Activated T-helper 1 cell treated with anti-CD3 and anti-CD28 coated beads, Interleukin-2, amount 50 U/mL, for 16 hours (primary cell): ENCODE results near the gene TMEM62.

Experiments
- DNase-seq, 2 donors: peaks; one replicate each; pipeline ENCODE4 v3.0.0-alpha.2; 2020; ENCODE audit warnings: low read depth in 1 of 2, low spot score in 1 of 2

TMEM62 gene

DNA sequence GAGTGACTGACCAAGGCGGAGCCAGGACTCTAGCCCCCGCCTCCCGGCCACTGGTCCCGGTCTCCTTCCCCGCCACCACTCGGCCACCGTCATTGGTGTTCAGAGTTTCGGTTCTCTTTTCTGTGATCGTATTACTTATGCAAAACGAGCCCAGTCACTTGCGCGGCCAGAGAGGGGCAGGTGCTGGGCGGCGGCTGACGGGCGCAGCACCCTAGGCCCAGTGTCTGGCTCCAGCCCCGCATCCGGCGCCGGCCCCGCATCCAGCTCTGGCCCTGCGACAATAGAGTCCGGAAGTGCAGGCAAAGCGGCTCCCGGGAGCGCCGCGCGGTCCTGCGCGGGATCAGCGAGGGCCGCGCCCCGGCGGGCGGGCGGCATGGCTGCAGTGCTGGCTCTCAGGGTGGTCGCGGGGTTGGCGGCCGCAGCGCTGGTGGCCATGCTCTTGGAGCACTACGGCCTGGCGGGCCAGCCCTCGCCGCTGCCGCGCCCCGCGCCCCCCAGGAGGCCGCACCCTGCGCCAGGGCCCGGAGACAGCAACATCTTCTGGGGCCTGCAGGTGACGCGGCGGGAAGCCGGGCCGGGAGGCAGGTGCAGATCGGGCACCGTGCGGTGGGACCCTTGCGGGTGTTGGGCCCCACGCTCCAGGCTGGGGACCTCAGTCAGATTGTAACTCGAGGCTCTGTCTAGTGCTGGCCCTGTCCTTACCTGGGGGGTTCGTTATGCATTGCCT is at the start of gene TMEM62:
Gene TMEM62 (plus strand): TSS at position 157 of the 727 bp plus-strand sequence. CDS start 217 bp downstream, at position 374.
- peak; percentile 15 to 38 for DNase-seq

DNA sequence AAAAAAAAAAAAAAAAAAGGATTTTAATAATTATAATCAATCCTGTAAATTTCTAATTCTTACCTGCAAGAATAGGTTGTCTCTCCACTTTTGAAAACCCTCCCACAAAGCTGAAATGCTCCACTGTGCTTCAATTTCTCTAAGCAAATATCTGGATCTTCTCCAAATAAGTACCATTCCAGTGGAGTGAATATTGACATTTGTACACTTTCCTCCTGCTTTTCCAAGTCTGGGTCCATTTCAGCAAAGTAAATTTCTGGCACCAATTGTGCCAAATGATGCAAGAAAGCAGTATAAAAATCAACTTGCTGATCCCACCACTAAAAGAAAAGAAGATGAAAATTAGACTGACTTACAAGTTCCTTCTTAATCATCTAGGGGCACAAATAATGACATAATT is 47.5 kb upstream of the TMEM62 start:
- DNase-seq = no peak

DNA sequence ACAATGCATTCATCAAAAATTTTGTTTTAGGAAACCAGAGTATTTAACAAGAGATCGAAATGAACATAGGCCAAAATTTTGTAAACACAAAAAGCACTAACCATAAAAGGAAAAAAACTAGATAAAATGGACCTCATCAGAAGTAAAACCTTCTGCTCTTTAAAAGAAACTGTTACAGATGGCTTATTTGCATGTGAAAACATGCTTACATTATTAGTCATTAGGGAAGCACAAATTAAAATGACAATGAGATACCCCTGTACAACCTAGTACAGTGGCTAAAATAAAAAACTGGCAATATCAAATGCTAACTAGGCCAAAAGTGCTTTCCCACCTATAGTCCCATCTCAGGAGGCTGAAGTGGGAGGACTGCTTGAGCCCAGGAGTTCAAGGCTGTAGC is 46.8 kb upstream of the TMEM62 start:
- no peak for DNase-seq

DNA sequence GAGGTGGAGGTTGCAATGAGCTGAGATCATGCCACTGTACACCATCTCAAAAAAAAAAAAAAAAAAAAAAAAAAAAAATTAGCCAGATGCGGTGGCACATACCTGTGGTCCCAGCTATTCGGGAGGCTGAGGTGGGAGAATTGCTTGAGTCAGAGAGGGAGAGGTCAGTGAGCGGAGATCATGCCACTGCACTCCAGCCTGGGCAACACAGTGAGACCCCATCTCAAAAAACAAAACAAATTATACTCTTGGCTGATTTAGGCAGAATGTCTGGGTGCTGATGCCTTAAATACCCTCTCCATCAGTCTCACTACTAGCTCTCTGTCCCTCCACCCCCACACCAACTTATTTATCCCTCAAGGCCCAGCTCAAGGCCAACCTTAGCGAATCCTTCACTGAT is 41.5 kb upstream of the TMEM62 start:
- no peak for DNase-seq

DNA sequence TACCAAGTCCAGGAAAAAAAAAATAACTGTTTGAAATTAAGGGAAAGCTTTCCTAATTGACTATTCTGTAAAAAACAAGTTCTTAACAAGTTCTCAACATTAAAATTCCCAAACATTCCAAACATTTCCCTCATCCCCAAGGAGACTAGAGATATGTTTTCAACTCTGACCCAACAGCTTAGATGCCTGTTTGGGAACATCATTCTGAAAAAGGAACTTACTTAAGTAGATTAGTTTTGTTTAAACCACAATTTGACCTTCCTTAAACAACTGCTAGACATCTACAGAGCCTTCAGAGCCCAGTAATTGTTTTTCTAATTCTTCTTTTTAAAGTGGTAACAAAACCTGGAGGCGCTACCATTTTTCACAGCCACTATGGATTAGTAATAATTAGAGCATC is 40.4 kb upstream of the TMEM62 start:
- no peak for DNase-seq

DNA sequence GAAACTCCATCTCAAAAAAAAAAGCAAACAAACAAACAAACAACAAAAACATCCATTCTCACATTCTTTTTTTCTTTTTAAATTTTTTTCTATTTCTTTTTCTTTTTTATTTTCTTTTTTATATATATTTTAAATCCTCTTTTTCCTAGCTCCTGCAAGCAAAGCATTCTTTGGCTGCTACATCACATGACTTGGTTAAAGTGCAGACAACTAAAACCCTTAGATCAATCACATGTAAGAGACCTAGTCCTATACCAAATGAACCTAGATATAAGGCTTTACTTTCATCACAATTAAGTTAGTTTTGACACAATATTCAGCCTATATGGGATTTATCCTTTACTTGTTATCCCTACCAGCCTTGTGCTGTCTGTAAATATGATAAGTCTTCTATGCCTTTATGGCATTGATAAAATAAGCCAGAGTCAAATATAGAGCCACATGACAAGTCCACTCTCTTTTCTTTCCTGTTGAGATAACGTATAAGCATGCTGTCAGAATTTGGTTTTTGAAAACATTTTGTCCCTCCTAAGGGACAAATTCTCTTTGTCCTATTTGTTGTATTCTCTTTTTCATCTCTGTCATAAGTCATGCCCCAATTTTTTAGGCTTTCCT is 38.9 kb upstream of the TMEM62 start:
- DNase-seq = no peak

DNA sequence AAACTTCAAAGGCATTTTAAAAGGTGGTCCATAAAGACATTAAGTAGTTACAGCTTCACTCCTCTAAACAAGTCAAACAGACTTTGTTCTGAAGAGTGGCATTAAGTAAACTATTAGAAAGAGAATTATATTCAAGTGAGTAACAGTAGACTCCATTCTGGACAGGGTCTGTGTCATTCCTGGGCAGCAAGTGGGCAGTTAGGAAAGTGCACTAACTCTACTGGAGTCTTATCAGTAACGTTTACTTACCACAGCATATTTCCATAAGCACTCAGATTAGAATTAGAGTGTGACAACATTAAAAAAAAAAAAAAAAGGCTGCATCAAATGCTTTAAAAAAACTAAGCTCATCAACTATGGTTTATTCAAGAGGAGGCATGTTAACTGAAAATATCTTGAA is 38.1 kb upstream of the TMEM62 start:
- DNase-seq = no peak

DNA sequence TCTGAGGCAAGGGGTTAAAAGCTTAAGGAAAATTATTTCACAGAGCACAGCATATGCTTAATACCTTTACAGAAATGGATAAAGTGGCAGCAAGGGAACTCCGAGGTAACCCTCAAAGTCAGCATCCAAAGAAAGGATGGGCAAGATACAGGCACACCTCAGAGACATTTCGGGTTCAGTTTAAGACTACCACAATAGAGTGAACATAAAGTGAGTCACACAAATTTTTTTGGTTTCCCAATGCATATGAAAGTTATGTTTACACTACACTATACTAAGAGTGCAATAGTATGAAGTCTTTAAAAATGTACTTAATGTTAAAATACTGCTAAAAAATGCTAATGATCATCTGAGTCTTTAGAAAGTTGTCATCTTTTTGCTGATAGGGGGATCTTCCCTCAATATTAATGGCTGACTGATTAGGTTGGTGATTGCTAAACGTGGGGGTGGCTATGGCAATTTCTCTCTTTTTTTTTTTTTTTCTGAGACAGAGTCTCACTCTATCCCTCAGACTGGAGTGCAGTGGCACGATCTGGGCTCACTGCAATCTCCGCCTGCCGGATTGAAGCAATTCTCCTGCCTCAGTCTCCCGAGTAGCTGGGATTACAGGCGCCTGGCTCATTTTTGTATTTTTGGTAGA is 37.6 kb upstream of the TMEM62 start:
- DNase-seq = no peak

DNA sequence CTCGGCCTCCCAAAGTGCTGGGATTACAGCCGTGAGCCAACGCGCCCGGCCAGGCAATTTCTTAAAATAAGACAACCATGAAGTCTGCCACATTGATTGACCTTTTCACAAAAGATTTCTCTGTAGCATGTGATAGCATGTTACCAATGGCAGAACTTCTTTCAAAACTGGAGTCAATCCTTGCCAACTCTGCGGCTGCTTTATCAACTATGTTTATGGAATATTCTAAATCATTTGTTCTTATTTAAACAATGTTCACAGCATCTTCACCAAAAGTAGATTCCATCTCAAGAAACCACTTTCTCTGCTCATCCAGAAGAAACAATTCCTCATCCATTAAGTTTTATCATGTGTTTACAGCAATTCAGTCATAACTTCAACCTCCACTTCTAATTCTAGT is 37.0 kb upstream of the TMEM62 start:
- no peak for DNase-seq

DNA sequence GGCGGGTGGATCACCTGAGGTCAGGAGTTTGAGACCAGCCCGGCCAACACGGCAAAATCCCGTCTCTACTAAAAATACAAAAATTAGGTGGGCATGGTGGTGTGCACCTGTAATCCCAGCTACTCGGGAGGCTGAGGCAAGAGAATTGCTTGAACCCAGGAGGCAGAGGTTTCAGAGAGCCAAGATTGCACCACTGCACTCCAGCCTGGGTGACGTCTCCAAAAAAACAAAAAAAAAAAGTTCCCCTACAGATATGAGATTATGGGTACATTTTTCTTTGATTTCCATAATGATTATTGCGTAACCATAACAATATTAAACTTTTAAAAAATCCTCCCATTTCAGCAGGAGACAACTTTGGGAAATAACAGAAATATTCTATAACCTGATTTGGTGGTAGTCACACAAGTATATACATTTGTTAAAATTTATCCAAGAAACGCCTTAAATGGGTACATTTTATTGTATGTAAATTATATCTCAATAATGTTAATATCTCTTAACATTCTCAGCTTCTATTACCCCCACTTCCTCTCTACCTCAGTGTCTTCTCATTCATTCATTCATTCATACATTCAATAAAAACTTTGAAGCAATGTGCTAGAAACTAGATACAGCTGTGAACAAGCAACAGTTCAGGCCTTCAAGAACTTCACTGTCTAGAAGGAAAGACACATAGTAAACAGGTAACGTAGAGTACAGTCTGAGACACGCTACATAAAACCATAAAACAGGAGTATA is 34.1 kb upstream of the TMEM62 start:
- no peak for DNase-seq

DNA sequence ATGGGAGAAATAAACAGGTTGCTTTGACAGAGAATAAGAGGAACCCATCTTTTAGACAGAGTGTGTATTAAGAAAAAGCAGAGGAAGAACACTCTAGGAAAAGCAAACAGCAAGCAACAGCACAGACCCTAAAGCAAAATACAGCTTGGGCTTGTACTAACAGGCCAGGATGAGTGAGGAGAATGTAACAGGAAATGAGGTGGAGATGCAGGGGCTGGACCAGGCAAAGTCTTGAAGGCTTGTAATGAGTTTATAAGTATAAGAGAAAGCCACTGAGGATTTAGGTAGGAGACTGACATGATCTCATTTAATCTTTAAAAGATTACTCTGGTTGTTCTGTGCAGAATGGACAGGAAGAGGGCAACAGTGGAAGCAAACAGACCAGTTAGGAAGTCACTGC is 32.4 kb upstream of the TMEM62 start:
- no peak for DNase-seq

DNA sequence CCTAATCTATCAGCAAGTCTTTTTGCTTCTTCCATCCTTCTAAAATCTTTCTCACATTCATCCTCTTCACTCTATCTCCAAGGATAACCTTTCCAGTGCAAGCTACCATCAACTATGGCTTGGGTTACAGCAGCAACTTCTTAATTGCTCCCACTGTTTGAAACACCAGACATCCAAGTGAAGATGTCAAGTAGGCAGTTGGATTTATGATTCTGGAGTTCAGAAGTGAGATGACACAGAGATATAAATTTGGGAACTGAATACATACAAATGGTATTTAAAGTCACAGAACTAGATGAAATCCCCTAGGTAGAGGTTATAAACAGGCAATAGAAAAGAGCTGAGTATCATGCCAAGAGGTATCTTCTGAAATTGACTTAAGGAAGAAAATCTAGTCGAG is 31.2 kb upstream of the TMEM62 start:
- DNase-seq = no peak

DNA sequence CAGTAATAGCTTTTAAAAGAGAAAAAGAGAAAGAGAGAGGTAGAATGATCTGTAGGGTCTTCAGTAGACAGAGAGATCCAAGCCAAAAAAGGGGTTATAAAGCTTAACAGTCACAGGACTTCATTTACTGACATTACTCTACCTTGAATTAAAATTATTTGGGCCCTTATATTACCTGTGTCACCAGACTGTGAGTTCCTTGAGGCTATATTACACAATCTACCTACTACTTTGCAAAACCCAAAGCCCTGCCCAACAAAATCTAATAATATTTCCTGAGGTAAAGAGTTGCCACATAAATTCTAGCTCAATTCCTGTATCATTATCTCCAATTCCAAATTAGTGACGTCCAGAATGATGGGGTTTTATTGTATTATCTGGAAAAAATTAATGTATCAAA is 29.5 kb upstream of the TMEM62 start:
- DNase-seq = no peak

DNA sequence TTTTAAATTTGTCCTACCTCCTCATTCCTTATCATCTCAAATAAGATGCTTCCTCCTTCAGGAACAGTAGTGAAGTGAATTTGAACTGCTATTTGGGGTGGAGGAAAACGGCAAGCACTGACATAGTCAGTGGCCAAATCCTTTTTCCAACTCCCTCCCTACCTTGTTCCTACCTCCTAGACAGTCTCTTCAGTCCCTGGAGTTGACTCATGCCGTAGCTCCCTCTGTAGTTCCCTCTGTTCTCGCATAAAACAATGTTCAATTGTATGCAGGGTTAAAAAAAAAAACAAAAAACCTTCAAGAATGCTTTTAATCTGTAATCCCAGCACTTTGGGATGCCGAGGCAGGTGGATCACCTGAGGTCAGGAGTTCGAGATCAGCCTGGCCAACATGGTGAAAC is 29.0 kb upstream of the TMEM62 start:
- DNase-seq = no peak

DNA sequence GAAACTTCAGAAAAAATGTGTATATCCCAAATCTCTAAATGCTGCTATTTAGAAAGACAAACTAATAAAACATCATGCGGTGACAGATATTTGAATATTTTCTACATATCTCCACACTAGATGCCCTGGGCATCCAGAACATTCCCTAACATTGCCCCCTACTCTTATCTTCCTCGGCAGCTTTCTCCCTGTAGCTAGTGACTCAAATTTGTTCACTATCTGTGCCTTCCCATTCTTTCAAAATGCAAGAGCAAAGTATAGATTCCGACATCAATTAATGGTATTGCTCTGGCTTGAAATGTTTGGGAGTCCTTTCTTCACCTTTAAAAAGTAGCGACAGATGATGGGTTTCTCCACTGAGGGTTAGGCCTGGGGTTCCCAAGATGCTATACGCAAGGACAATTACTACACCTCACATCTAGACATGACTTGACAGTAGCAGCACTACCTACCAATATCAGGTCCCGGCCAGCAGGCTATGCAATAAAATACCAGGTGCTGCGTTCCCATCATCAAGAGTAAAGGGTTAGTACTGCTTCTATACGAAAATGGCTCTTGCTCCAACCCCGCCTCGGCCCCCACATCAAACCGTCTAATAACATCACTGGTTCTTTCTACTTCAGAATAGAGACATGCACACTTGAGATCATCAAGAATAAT is 28.2 kb upstream of the TMEM62 start:
- peak in 1 of 2 donors; percentile 2 for DNase-seq

DNA sequence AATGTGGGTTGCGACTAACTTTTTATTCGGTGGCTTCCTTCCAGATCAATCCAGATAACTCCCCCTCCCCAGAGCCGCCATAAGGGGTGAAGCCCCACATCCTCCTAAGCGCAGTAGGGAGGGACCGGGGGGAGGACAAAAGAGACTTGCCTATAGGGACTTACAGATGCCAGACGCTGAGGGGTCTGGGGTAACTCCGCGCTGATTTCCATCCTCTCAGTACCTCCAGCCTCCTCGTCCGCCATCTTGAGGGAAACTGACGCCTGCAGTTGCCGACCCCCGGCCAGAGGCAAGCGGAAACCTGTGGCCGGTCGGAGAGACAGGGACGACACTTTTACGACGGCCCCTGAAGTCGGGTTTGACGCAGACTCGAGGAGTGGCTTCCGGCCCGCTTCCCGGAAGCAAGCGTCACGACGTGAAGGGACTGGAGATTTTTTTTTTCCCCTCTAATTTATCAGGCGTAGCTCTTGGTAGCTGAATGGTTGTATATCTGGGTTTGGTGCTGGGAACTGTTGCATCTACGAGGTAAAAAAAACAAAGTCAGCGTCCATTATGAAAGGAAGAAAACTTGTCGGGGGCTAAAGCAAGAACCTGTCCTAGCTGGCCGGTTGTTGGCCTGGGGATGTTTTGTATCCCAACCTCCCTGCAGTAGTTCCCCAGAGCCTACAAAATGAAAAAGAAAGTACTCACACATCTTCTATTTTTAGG is 27.5 kb upstream of the TMEM62 start, which contains the start of gene UBR1:
Gene UBR1 (minus strand): TSS at position 261 of the 708 bp plus-strand sequence. CDS start 16 bp downstream, at position 245.
- DNase-seq = peak; percentile 69 to 80

DNA sequence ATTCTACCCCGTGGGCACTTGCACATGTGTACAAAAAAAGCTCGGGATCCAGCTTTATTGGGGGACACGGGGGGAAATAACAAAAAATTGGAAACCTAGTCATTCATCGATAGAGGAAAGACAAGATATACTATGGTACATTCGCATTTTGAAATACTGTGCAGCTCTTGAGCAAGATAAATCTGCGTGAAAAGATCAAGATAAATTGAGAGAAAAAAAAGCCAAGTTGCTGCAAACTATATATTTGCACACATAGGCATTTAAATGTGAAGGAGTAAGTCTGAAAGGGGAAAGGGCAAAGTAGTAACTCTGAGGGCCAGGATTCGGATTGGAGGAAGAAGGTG is 26.9 kb upstream of the TMEM62 start:
- DNase-seq = no peak

DNA sequence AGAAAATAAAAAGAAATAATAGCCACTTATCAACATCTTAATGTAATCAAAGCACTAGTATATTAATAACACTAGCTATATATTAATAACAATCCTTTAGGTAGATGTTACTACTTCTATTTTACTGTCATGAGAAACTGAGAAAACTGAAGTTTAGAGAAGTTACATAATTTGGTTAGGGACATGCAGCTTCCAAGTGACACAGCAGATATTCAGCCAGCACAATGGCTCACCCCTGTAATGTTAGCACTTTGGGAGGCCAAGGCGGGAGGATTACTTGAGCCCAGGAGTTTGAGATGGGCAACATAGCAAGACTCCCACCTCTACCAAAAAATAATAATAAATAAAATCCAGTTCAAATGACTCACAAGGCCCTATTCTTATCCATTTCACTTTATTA is 25.6 kb upstream of the TMEM62 start:
- DNase-seq = no peak

DNA sequence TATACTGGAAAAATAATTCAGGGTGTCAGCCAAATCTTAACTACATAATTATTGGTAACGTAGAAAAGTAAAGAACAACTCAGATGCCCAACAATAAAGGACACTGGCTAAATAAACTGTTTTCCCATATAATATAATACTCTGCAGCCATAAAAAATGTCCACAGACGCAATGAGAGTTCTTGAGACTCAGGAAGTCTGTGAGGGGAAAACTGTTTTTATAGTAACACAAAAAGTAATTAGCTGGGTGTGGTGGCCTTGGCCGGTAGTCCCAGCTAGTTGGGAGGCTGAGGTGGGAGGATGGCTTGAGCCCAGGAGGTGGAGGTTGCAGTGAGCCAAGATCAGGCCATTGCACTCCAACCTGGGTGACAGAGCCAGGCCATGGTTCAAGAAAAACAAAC is 22.0 kb upstream of the TMEM62 start:
- DNase-seq = no peak

DNA sequence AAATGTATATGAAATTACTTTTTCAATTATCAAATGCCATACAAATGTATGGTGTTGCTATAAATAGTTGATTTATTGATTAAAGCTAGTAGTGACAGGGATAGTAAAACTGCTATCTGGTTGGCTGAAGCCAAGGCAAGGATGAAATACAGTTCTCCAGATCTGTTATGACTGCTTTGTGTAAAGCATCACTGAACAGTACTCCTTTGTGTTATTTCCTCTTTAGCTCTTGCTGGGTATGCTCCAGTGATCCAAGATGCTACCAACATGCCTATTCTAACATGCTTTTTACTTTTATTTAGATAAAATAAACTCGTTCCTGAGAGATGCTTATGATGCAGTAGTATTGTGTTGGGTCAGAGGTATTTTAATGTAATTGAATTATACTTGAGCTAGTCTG is 15.1 kb upstream of the TMEM62 start:
- DNase-seq = no peak

DNA sequence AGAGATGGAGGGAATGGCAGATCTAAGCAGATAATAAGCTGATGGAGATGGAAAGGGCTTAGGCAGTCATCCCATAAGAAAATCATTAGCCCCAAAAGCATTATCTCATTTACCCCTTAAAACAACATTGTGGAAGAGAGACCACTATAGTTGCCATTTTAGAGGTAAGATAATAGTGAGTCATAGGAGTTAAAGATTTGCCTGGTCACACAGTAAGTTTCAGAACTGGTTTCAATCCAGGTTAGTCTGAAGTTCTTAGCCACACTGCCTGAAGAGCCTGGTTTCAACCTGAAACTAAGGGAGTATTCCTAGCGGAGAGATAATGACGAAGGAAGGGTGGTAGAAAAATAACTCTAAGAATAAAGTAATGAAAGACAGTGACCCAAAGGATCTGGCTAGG is 14.6 kb upstream of the TMEM62 start:
- no peak for DNase-seq
